ENCODE results near the gene PROX1. TPM values are rescaled to one million over a fixed set of nuclear protein-coding genes. Genes with fewer than 3 reads are reported as not detected.

Gene PROX1
- total RNA-seq, 1 donor from 2014 or later: 0.32 TPM

- Mint-ChIP-seq H3K4me1 (ENCODE audit: low read depth) (no peaks in the 10 kb centered on the region), H3K9me3 (ENCODE audit: low read depth) (no peaks in the 10 kb centered on the region), H3K36me3 (ENCODE audit: low read depth) (no peaks in the 10 kb centered on the region), H3K27me3 (ENCODE audit: low read depth) (peaks cover 14% of the 10 kb centered on the region), H3K27ac (ENCODE audit: unreplicated experiment) (no peak overlapping the region), H3K4me3 (ENCODE audit: unreplicated experiment) (no peak overlapping the region)
- TF ChIP-seq CTCF (IDR thresholded peaks at IDR 0.05): no peak
- DNase-seq (ENCODE audit: low spot score): no peak
These were observed 51.7 kb downstream of the PROX1 start for GRCh38 chr1:214039394-214040018.

- H3K4me3 Mint-ChIP-seq (ENCODE audit: unreplicated experiment): no peak overlapping the region
- TF ChIP-seq CTCF (IDR thresholded peaks at IDR 0.05): no peak
- H3K4me1 Mint-ChIP-seq (ENCODE audit: low read depth): no peaks in the 10 kb centered on the region
- H3K36me3 Mint-ChIP-seq (ENCODE audit: low read depth): peaks cover 2% of the 10 kb centered on the region
- H3K27ac Mint-ChIP-seq (ENCODE audit: unreplicated experiment): no peak overlapping the region
- peaks cover 14% of the 10 kb centered on the region for H3K27me3 Mint-ChIP-seq (ENCODE audit: low read depth)
- H3K9me3 Mint-ChIP-seq (ENCODE audit: low read depth): peaks cover 8% of the 10 kb centered on the region
- no peak for DNase-seq (ENCODE audit: low spot score)
These were observed 55.4 kb downstream of the PROX1 start for GRCh38 chr1:214043167-214043566.

GRCh38 chr1:214044438-214045214, 56.9 kb downstream of the PROX1 start:
- Mint-ChIP-seq H3K4me1 (ENCODE audit: low read depth) (no peaks in the 10 kb centered on the region), H3K4me3 (ENCODE audit: unreplicated experiment) (no peak overlapping the region), H3K9me3 (ENCODE audit: low read depth) (peaks cover 18% of the 10 kb centered on the region), H3K27me3 (ENCODE audit: low read depth) (peaks cover 14% of the 10 kb centered on the region), H3K27ac (ENCODE audit: unreplicated experiment) (no peak overlapping the region), H3K36me3 (ENCODE audit: low read depth) (peaks cover 2% of the 10 kb centered on the region)
- DNase-seq (ENCODE audit: low spot score): no peak
- TF ChIP-seq CTCF (IDR thresholded peaks at IDR 0.05): no peak

- TF ChIP-seq CTCF (IDR thresholded peaks at IDR 0.05): no peak
- H3K27me3 Mint-ChIP-seq (ENCODE audit: low read depth): no peaks in the 10 kb centered on the region
- H3K36me3 Mint-ChIP-seq (ENCODE audit: low read depth): peaks cover 2% of the 10 kb centered on the region
- DNase-seq (ENCODE audit: low spot score): no peak
- no peak overlapping the region for H3K4me3 Mint-ChIP-seq (ENCODE audit: unreplicated experiment)
- H3K9me3 Mint-ChIP-seq (ENCODE audit: low read depth): peaks cover 18% of the 10 kb centered on the region
- no peaks in the 10 kb centered on the region for H3K4me1 Mint-ChIP-seq (ENCODE audit: low read depth)
- H3K27ac Mint-ChIP-seq (ENCODE audit: unreplicated experiment): no peak overlapping the region
These were observed 63.0 kb downstream of the PROX1 start for GRCh38 chr1:214050513-214051401.

- peaks cover 2% of the 10 kb centered on the region for H3K36me3 Mint-ChIP-seq (ENCODE audit: low read depth)
- no peak for DNase-seq (ENCODE audit: low spot score)
- H3K4me1 Mint-ChIP-seq (ENCODE audit: low read depth): no peaks in the 10 kb centered on the region
- no peak overlapping the region for H3K27ac Mint-ChIP-seq (ENCODE audit: unreplicated experiment)
- TF ChIP-seq CTCF (IDR thresholded peaks at IDR 0.05): no peak
- no peaks in the 10 kb centered on the region for H3K27me3 Mint-ChIP-seq (ENCODE audit: low read depth)
- no peak overlapping the region for H3K4me3 Mint-ChIP-seq (ENCODE audit: unreplicated experiment)
- H3K9me3 Mint-ChIP-seq (ENCODE audit: low read depth): peaks cover 18% of the 10 kb centered on the region
These were observed 64.0 kb downstream of the PROX1 start for GRCh38 chr1:214051786-214052185.
